Heart right ventricle (tissue), 16 donors: ENCODE results near the gene OCIAD2. TPM values are rescaled to one million over a fixed set of nuclear protein-coding genes. Genes with fewer than 3 reads are reported as not detected.

ENCODE experiments used
- ATAC-seq, 8 donors: fragments of 200-7000 bp; cut with Tn5 transposase; one replicate each; pipeline ENCODE4 v1.9.1; 2020; ENCODE audit warnings: mild to moderate bottlenecking in 8 of 8, moderate library complexity in 8 of 8, moderate number of reproducible peaks in 1 of 8
- DNase-seq, 2 donors: peaks; one replicate each; pipeline ENCODE4 v3.0.0-alpha.2; 2020
- H3K27ac ChIP-seq, 10 donors: fragments of 200-600 bp; sonication (generic) in 2 of 10; one replicate each; pipeline versions ENCODE4 v1.5.0 to v1.8.0; 2020 to 2022; ENCODE audit warnings: mild to moderate bottlenecking in 3 of 10
- H3K27me3 ChIP-seq, 7 donors: fragments of 200-600 bp; one replicate each; pipeline ENCODE4 v1.8.0; 2021 to 2022; ENCODE audit warnings: mild to moderate bottlenecking in 2 of 7
- H3K36me3 ChIP-seq, 9 donors: fragments of 200-600 bp; sonication (generic) in 1 of 9; one replicate each; pipeline versions ENCODE4 v1.5.0 to v1.8.0; 2020 to 2022; ENCODE audit warnings: mild to moderate bottlenecking in 2 of 9
- H3K4me1 ChIP-seq, 9 donors: fragments of 200-600 bp; sonication (generic) in 1 of 9; one replicate each; pipeline versions ENCODE4 v1.5.0 to v1.8.0; 2020 to 2022; ENCODE audit warnings: mild to moderate bottlenecking in 4 of 9
- H3K4me3 ChIP-seq, 10 donors: fragments of 200-600 bp; sonication (generic) in 2 of 10; one replicate each; pipeline versions ENCODE4 v1.5.0 to v1.8.0; 2020 to 2022; ENCODE audit warnings: mild to moderate bottlenecking in 7 of 10, moderate library complexity in 2 of 10
- H3K9me3 ChIP-seq, 11 donors: fragments of 200-600 bp in 10 of 11; sonication (generic) in 2 of 11; one replicate each; pipeline versions ENCODE4 v1.5.0 to v1.8.0; 2013 to 2022; ENCODE audit warnings: mild to moderate bottlenecking in 2 of 11, control low read depth in 1 of 11, moderate library complexity in 1 of 11
- CTCF ChIP-seq, 9 donors: fragments of 200-600 bp; sonication (generic) in 2 of 9; IDR thresholded peaks; one replicate each; pipeline versions ENCODE4 v1.5.0 to v1.8.0; 2021 to 2022; ENCODE audit warnings: antibody characterized with exemption in 9 of 9, mild to moderate bottlenecking in 5 of 9, moderate library complexity in 1 of 9
- WGBS, 2 donors: extraction: QIAGEN DNeasy Blood & Tissue Kit; methylation state at CpG; one replicate each; pipeline ENCODE4 v1.1.7; 2013; ENCODE audit warnings: inconsistent platforms in 1 of 2; 5-methylcytosine and 5-hydroxymethylcytosine counted together
- intact Hi-C, 10 donors: fragments of 100-400 bp; cut with DNase I; formaldehyde crosslinking; loops; one replicate each; pipeline versions ENCODE4 v1.11.1 to v1.14.2; 2022
- polyA plus RNA-seq, 2 donors: library from polyadenylated mRNA; stranded (reverse); fragments of 200-250 nt; gene quantifications; one replicate each; pipeline ENCODE4 v1.2.3, GENCODE V29; 2013
- total RNA-seq, 10 donors: library from RNA; stranded (reverse); fragmentation: NEBNext Ultra II Directional in 3 of 10; extraction: Animal tissue kit (Norgen Biotek cat#: 25700) in 3 of 10; gene quantifications; one replicate each; pipeline versions ENCODE4 v1.2.1 to v1.2.4, GENCODE V29; 2021 to 2023
- donor health status: Arrhythmogenic right ventricular cardiomyopathy.
- donor health status: ischemic (EF 13 %, LVEDD 7.1; RV severe dilation, severe dysfunction).
- donor health status: healthy with polysubstance abuse.
- donor health status: DM: no; HTN: yes; CAD: no.
- donor health status: DM: no; HTN: no; CAD: no.
- donor health status: ischemic (EF 25% LVEDD 6.9; RV normal size, moderate dysfunction).
- donor health status: ischemic (EF 25% LVEDD 5.7; RV mildly dilated, moderate dysfunction).
- donor health status: healthy.
- donor health status: DM: yes; HTN: yes; CAD: no.
- donor health status: Ischemic cardiomyopathy.
- donor health status: ischemic (EF 35%, LVEDD 5.7; RV mildly dilated, moderate dysfunction).
- donor health status: nonischemic (EF 11% LVEDD 7.7; RV severe dilation, severe dysfunction).
- donor health status: DM: yes; HTN: yes; CAD: no.
- donor health status: PGD.
- donor health status: ischemic (EF 29% LVEDD 5.4; RV normal size, mild dysfunction).
- donor health status: nonischemic (EF 23%, LVEDD 6.1; RV moderate dilation, normal function).

OCIAD2 gene
- total and polyA plus RNA-seq, 12 donors: 11.4 to 30.2 (median 15.0) TPM

DNA sequence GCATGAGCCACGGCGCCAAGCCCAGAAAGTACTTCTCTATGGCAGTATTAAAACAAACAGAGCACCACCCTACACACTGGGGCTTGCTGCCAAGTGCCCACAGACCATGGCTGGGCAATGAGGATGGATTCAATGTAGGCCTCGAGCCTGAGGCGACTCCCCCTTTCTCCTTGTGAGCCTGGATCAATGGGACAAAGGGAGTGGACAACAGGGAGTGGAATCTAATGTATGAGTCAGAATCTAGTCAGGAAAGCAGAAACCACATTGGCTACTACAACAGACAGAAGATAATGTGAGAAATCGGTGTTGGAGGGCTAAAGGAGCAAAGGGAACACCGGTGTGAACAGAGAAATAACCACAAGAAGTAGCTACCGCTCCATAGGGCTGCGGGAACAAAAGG is 37.7 kb upstream of the OCIAD2 start:
- H3K27ac ChIP-seq: no peak overlapping the region
- DNase-seq (no peak), ATAC-seq (no peak)
- no peaks in the 10 kb centered on the region for H3K9me3 ChIP-seq
- no peaks in the 10 kb centered on the region for H3K27me3 ChIP-seq
- intact Hi-C loops: no loop called here
- no peaks in the 10 kb centered on the region for H3K36me3 ChIP-seq
- H3K4me3 ChIP-seq: no peak overlapping the region
- H3K4me1 ChIP-seq: peaks cover 0 to 4% (median 0%) of the 10 kb centered on the region in 9 donors
- no peak for TF ChIP-seq CTCF (IDR thresholded peaks at IDR 0.05)
- WGBS, 2 donors: 84 to 87% methylated on average over 8 of the region's 8 CpGs

DNA sequence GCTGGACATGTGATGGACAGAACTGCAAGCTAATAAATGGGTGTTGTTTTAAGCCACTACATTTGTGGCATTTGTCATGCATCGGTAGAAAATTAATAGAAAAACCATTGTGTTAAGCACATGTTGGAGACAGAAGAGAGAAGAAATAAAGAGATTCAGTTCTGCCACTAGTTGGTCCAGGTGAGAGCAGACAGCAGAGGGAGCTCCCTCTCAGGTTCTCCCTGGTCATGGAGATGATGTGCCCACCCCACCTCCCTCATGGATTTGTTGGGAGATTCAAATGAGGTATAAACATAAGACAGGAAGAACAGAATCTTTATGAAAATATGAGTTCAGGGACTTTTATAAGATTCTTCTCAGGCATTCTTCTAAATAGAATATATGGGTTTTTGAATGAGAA is 36.8 kb upstream of the OCIAD2 start:
- H3K27me3 ChIP-seq: no peaks in the 10 kb centered on the region
- intact Hi-C loops: no loop called here
- peaks cover 0 to 4% (median 0%) of the 10 kb centered on the region in 9 donors for H3K4me1 ChIP-seq
- H3K36me3 ChIP-seq: no peaks in the 10 kb centered on the region
- DNase-seq (no peak), ATAC-seq (no peak)
- no peak for TF ChIP-seq CTCF (IDR thresholded peaks at IDR 0.05)
- peaks cover 0 to 7% (median 2%) of the 10 kb centered on the region in 11 donors for H3K9me3 ChIP-seq
- 54 to 70% methylated on average over 1 of the region's 1 CpG for WGBS, 2 donors
- no peak overlapping the region for H3K4me3 ChIP-seq
- H3K27ac ChIP-seq: no peak overlapping the region

DNA sequence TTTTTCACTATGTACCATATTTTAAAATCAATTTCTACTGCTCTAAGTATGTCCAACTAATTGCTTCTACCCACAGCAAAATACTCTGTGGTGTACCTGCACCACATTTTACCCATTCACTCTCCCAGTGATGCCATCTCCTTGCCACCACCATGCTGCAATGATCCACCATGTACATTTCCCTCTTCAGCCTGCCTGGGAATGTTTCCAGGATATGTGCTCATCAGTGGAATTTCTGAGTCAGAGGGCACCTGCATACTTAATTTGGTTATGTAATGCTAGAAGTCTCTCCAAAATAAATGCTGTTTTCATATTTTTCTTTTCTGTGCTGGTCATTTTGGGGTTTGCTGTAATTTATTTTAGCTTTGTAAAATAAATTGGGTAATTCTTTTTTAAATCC is 33.2 kb upstream of the OCIAD2 start:
- no peak overlapping the region for H3K4me3 ChIP-seq
- H3K27me3 ChIP-seq: no peaks in the 10 kb centered on the region
- no peaks in the 10 kb centered on the region for H3K36me3 ChIP-seq
- DNase-seq: peak in 1 of 2 donors; percentile 8
- peaks cover 0 to 13% (median 8%) of the 10 kb centered on the region in 11 donors for H3K9me3 ChIP-seq
- no peak for TF ChIP-seq CTCF (IDR thresholded peaks at IDR 0.05)
- H3K4me1 ChIP-seq: peaks cover 0 to 4% (median 0%) of the 10 kb centered on the region in 9 donors
- ATAC-seq: peak in 1 of 8 donors; percentile 43
- H3K27ac ChIP-seq: no peak overlapping the region
- intact Hi-C loops: no loop called here

DNA sequence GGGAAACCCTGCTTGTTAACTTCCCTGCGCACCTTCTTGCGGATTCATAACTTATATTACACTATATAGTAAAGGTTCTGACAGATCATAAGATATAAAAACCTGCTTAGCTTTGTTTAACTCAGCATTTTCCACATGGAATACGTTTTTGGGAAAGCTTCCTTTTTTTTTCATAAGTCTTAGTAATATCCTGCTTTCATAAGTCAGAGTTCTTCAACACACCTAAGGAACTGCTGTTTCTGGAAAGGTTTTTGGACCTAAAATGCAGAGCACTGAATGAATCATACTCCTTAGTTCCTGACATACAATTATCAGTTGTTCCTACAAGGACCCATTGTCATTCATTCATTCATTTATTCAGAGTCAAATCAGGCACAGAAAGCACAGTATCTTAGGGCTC is 32.3 kb upstream of the OCIAD2 start:
- Histone ChIP-seq H3K4me1 (peaks cover 0 to 4% (median 0%) of the 10 kb centered on the region in 9 donors), H3K9me3 (peaks cover 0 to 13% (median 8%) of the 10 kb centered on the region in 11 donors), H3K4me3 (no peak overlapping the region), H3K27me3 (no peaks in the 10 kb centered on the region), H3K36me3 (no peaks in the 10 kb centered on the region), H3K27ac (no peak overlapping the region)
- no peak for TF ChIP-seq CTCF (IDR thresholded peaks at IDR 0.05)
- ATAC-seq: no peak
- 78 to 86% methylated on average over 3 of the region's 3 CpGs for WGBS, 2 donors
- no peak for DNase-seq
- intact Hi-C loops: no loop called here
